Esophagus squamous epithelium (tissue), 5 donors: ENCODE measurements around the gene DAPK2. TPM values are rescaled to one million over a fixed set of nuclear protein-coding genes. Genes with fewer than 3 reads are reported as not detected.

ENCODE experiments used
- DNase-seq: peaks from one replicate; lab custom pipeline; 2025; lab: John Stamatoyannopoulos, UW
- H3K27ac ChIP-seq, 4 donors: fragments of 200-600 bp; sonication (generic); one replicate each; pipeline ENCODE4 v1.5.1; 2016 to 2019; ENCODE audit warnings: mild to moderate bottlenecking in 1 of 4
- H3K27me3 ChIP-seq, 4 donors: fragments of 200-600 bp; sonication (generic); 1 replicate in 3 of 4; 2 replicates in 1 of 4; pipeline versions ENCODE4 v1.5.1 to v1.6.0; 2017 to 2021; ENCODE audit warnings: antibody characterized with exemption in 1 of 4
- H3K36me3 ChIP-seq, 3 donors: fragments of 200-600 bp; sonication (generic); one replicate each; pipeline ENCODE4 v1.5.1; 2016 to 2019
- H3K4me1 ChIP-seq, 3 donors: fragments of 200-600 bp; sonication (generic); one replicate each; pipeline ENCODE4 v1.5.1; 2017 to 2019
- H3K4me3 ChIP-seq, 4 donors: fragments of 200-600 bp; sonication (generic); 1 replicate in 3 of 4; 2 replicates in 1 of 4; pipeline ENCODE4 v1.5.1; 2016 to 2019; ENCODE audit warnings: mild to moderate bottlenecking in 2 of 4, moderate library complexity in 1 of 4
- H3K9me3 ChIP-seq, 3 donors: fragments of 200-600 bp; sonication (generic); one replicate each; pipeline ENCODE4 v1.5.1; 2016 to 2019
- POLR2A ChIP-seq, 4 donors: fragments of 450-650 bp; IDR thresholded peaks; one replicate each; pipeline ENCODE4 v1.6.1; 2017; ENCODE audit warnings: antibody characterized with exemption in 4 of 4, mild to moderate bottlenecking in 4 of 4, moderate library complexity in 3 of 4
- WGBS, 2 donors: methylation state at CpG; one replicate each; pipeline ENCODE4 v1.1.5; 2018; 5-methylcytosine and 5-hydroxymethylcytosine counted together
- intact Hi-C: fragments of 100-400 bp; cut with DNase I; formaldehyde crosslinking; loops from one replicate; pipeline ENCODE4 v1.15.0; 2022
- total RNA-seq, 4 donors: library from RNA; depleted of rRNA; stranded (reverse); fragments of >200 nt; gene quantifications; one replicate each; pipeline ENCODE4 v1.1.0, GENCODE V29; 2016
- TF ChIP-seq, protein P1 (sequence below), 6 experiments: fragments of 450-650 bp in 4 of 6; fragments of 200-600 bp in 2 of 6; sonication (generic) in 2 of 6; IDR thresholded peaks; one replicate each; pipeline ENCODE4 v1.5.1; 2016 to 2019; ENCODE audit warnings: antibody characterized with exemption in 6 of 6, mild to moderate bottlenecking in 4 of 6, moderate library complexity in 4 of 6
- donor health status: DM: yes; HTN: yes; CAD: no.

The DAPK2 gene
- total RNA-seq, 4 donors from 2014 or later: 1.9 to 12.9 (median 9.8) TPM

- DNase-seq: no peak
- Histone ChIP-seq H3K27me3 (no peaks in the 10 kb centered on the region), H3K36me3 (no peaks in the 10 kb centered on the region), H3K4me1 (peaks cover 0 to 28% (median 7%) of the 10 kb centered on the region in 3 donors), H3K27ac (no peak overlapping the region), H3K9me3 (no peaks in the 10 kb centered on the region), H3K4me3 (no peak overlapping the region)
- intact Hi-C loops: no loop called here
- WGBS, 2 donors: 79% methylated on average over 2 to 7 of the region's 7 CpGs
- TF ChIP-seq POLR2A (IDR thresholded peaks at IDR 0.05): no peak
- TF ChIP-seq, protein P1, sequence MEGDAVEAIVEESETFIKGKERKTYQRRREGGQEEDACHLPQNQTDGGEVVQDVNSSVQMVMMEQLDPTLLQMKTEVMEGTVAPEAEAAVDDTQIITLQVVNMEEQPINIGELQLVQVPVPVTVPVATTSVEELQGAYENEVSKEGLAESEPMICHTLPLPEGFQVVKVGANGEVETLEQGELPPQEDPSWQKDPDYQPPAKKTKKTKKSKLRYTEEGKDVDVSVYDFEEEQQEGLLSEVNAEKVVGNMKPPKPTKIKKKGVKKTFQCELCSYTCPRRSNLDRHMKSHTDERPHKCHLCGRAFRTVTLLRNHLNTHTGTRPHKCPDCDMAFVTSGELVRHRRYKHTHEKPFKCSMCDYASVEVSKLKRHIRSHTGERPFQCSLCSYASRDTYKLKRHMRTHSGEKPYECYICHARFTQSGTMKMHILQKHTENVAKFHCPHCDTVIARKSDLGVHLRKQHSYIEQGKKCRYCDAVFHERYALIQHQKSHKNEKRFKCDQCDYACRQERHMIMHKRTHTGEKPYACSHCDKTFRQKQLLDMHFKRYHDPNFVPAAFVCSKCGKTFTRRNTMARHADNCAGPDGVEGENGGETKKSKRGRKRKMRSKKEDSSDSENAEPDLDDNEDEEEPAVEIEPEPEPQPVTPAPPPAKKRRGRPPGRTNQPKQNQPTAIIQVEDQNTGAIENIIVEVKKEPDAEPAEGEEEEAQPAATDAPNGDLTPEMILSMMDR (IDR thresholded peaks at IDR 0.05): no peak
Measured at GRCh38 chr15:63899193-63899592, 147.1 kb downstream of the DAPK2 start.

DNA sequence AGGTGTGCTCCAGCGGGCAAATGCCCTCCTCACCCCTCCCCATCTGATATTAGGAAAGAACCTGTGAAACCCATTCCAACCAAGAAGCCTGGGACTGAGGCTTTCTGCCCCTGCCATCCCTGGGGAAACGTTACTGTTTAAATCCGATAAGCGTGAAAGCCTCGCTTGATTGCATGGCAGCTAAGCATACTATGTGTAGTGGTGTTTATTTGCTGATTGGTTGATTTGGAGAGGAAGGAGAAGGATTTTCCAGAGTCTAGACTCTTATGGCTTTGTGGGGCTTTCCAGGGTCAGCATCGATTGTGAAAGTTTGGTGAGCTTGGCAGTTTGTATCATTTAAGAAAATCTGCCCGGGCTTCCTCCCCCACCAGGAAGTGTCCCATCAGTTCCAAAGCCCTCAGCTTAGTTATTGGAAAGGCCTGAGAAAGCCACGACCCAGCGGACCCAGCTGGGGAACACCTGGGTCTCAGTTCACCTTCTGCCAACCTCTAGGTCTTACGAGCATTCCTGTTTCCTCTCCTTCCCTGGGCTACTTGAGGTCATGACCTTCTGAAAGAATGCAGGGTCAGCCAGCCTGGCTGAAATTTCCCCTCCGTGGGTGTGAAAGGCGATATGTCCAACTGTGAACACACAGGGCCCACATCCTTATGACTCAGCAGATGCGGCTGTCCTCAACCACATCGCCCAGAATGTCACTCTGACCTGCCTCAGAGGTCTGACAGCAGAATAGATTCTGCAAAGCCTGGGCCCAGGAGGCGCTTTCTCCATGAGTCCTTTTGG is 149.8 kb downstream of the DAPK2 start:
- Histone ChIP-seq H3K36me3 (no peaks in the 10 kb centered on the region), H3K27ac (peak overlapping the region in 2 of 4 donors; percentile 11 to 39), H3K9me3 (no peaks in the 10 kb centered on the region), H3K4me1 (peaks cover 0 to 47% (median 9%) of the 10 kb centered on the region in 3 donors), H3K4me3 (no peak overlapping the region), H3K27me3 (no peaks in the 10 kb centered on the region)
- DNase-seq: no peak
- WGBS, 2 donors: 43 to 64% methylated on average over 9 to 14 of the region's 15 CpGs
- intact Hi-C loops: no loop called here
- no peak for TF ChIP-seq POLR2A (IDR thresholded peaks at IDR 0.05)
- TF ChIP-seq, protein P1 (IDR thresholded peaks at IDR 0.05): no peak

GRCh38 chr15:63895787-63896218 is 150.5 kb downstream of the DAPK2 start:
- TF ChIP-seq, protein P1 (IDR thresholded peaks at IDR 0.05): no peak
- TF ChIP-seq POLR2A (IDR thresholded peaks at IDR 0.05): no peak
- peaks cover 0 to 54% (median 13%) of the 10 kb centered on the region in 3 donors for H3K4me1 ChIP-seq
- H3K9me3 ChIP-seq: no peaks in the 10 kb centered on the region
- no peaks in the 10 kb centered on the region for H3K36me3 ChIP-seq
- intact Hi-C loops: no loop called here
- no peak for DNase-seq
- no peak overlapping the region for H3K4me3 ChIP-seq
- H3K27me3 ChIP-seq: no peaks in the 10 kb centered on the region
- 67 to 84% methylated on average over 7 of the region's 8 CpGs for WGBS, 2 donors
- no peak overlapping the region for H3K27ac ChIP-seq

- no peak overlapping the region for H3K27ac ChIP-seq
- no peaks in the 10 kb centered on the region for H3K36me3 ChIP-seq
- H3K4me3 ChIP-seq: no peak overlapping the region
- intact Hi-C loops: no loop called here
- DNase-seq: no peak
- H3K9me3 ChIP-seq: no peaks in the 10 kb centered on the region
- no peaks in the 10 kb centered on the region for H3K27me3 ChIP-seq
- WGBS, 2 donors: 86% methylated on average over 6 of the region's 6 CpGs
- TF ChIP-seq, protein P1 (IDR thresholded peaks at IDR 0.05): no peak
- TF ChIP-seq POLR2A (IDR thresholded peaks at IDR 0.05): no peak
- peaks cover 0 to 54% (median 13%) of the 10 kb centered on the region in 3 donors for H3K4me1 ChIP-seq
Measured at GRCh38 chr15:63895194-63895593, 151.1 kb downstream of the DAPK2 start.

DNA sequence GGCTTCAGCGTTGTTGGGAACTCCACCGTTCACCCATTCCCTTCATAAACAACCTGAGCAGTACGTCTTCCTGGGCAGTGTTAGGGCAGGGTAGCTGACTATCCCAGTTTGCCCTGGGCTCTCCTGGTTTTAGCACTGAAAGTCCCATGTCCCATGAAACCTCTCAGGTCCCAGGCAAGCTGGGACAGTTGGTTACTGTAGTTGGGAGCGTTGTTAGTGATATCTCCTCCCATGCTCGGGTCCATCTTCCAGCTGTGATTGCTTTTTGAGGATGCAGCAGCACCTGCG is 151.7 kb downstream of the DAPK2 start:
- 82 to 95% methylated on average over 6 of the region's 6 CpGs for WGBS, 2 donors
- Histone ChIP-seq H3K4me3 (no peak overlapping the region), H3K36me3 (no peaks in the 10 kb centered on the region), H3K4me1 (peaks cover 0 to 54% (median 13%) of the 10 kb centered on the region in 3 donors), H3K27ac (no peak overlapping the region), H3K27me3 (no peaks in the 10 kb centered on the region), H3K9me3 (no peaks in the 10 kb centered on the region)
- intact Hi-C loops: loop anchor here (5.0 kb wide), 1 partner anchor 142 kb away; no protein-coding TSS in a partner anchor
- DNase-seq: no peak
- TF ChIP-seq, protein P1 (IDR thresholded peaks at IDR 0.05): no peak
- TF ChIP-seq POLR2A (IDR thresholded peaks at IDR 0.05): no peak
